Liver (tissue), 9 donors: ENCODE measurements around the gene ZMPSTE24. TPM values are rescaled to one million over a fixed set of nuclear protein-coding genes. Genes with fewer than 3 reads are reported as not detected.

Source experiments
- DNase-seq: peaks from one replicate; pipeline ENCODE4 v3.0.0-alpha.2; 2017; ENCODE audit warnings: low spot score
- H3K27ac ChIP-seq, 2 donors: one replicate each; pipeline ENCODE4 v1.7.0; 2013; ENCODE audit warnings: inconsistent platforms in 2 of 2, low read length in 2 of 2, control low read depth in 1 of 2, low read depth in 1 of 2, mild to moderate bottlenecking in 1 of 2
- H3K27me3 ChIP-seq, 4 donors: one replicate each; pipeline versions ENCODE4 v1.6.1 to v1.7.0; 2013; ENCODE audit warnings: low read length in 3 of 4, inconsistent platforms in 1 of 4, mild to moderate bottlenecking in 1 of 4, moderate library complexity in 1 of 4; ENCODE audit not compliant: control insufficient read depth in 4 of 4, insufficient read depth in 4 of 4
- H3K36me3 ChIP-seq, 4 donors: one replicate each; pipeline versions ENCODE4 v1.6.1 to v1.7.0; 2013; ENCODE audit warnings: low read length in 3 of 4, mild to moderate bottlenecking in 3 of 4, low read depth in 1 of 4, moderate library complexity in 1 of 4; ENCODE audit not compliant: control insufficient read depth in 4 of 4, insufficient read depth in 3 of 4
- H3K4me1 ChIP-seq, 4 donors: one replicate each; pipeline versions ENCODE4 v1.6.1 to v1.7.0; 2013; ENCODE audit warnings: low read length in 3 of 4, mild to moderate bottlenecking in 3 of 4, moderate library complexity in 1 of 4; ENCODE audit not compliant: control insufficient read depth in 4 of 4, insufficient read depth in 4 of 4
- H3K4me3 ChIP-seq, 3 donors: one replicate each; pipeline versions ENCODE4 v1.6.1 to v1.7.0; 2013; ENCODE audit warnings: low read length in 3 of 3, control low read depth in 1 of 3, low read depth in 1 of 3, mild to moderate bottlenecking in 1 of 3
- H3K9ac ChIP-seq, 2 donors: one replicate each; pipeline ENCODE4 v1.7.0; 2013; ENCODE audit warnings: low read length in 2 of 2, mild to moderate bottlenecking in 2 of 2, moderate library complexity in 2 of 2, control low read depth in 1 of 2, low read depth in 1 of 2
- H3K9me3 ChIP-seq, 4 donors: one replicate each; pipeline versions ENCODE4 v1.6.1 to v1.7.0; 2013; ENCODE audit warnings: low read length in 3 of 4; ENCODE audit not compliant: control insufficient read depth in 4 of 4
- ATF3 ChIP-seq: IDR thresholded peaks from 2 replicates; pipeline ENCODE4 v1.6.1; 2016; ENCODE audit warnings: antibody characterized with exemption
- CTCF ChIP-seq: fragments of 150-350 bp; IDR thresholded peaks from 2 replicates; pipeline ENCODE4 v1.5.1; 2017; ENCODE audit warnings: improper control_type of control experiment, low read depth, low read length; ENCODE audit not compliant: missing input control
- EGR1 ChIP-seq, 2 donors: IDR thresholded peaks; 2 replicates each; pipeline ENCODE4 v1.6.1; 2016 to 2018; ENCODE audit warnings: antibody characterized with exemption in 2 of 2, low read depth in 2 of 2
- FOXA1 ChIP-seq: IDR thresholded peaks from 2 replicates; pipeline ENCODE4 v1.6.1; 2016; ENCODE audit warnings: antibody characterized with exemption
- GABPA ChIP-seq, 2 donors: IDR thresholded peaks in 1 of 2; conservative IDR thresholded peaks in 1 of 2; 2 replicates each; pipeline ENCODE4 v1.6.1; 2016; ENCODE audit warnings: antibody characterized with exemption in 2 of 2, mild to moderate bottlenecking in 1 of 2, moderate library complexity in 1 of 2
- HNF4A ChIP-seq, 2 donors: conservative IDR thresholded peaks; 2 replicates each; pipeline ENCODE4 v1.6.1; 2016; ENCODE audit warnings: antibody characterized with exemption in 2 of 2, mild to moderate bottlenecking in 2 of 2
- HNF4G ChIP-seq: IDR thresholded peaks from 2 replicates; pipeline ENCODE4 v1.6.1; 2016; ENCODE audit warnings: antibody characterized with exemption
- JUND ChIP-seq, 2 donors: IDR thresholded peaks; 2 replicates each; pipeline ENCODE4 v1.6.1; 2016; ENCODE audit warnings: antibody characterized with exemption in 2 of 2
- MAX ChIP-seq: IDR thresholded peaks from 2 replicates; pipeline ENCODE4 v1.6.1; 2016; ENCODE audit warnings: antibody characterized with exemption
- NR2F2 ChIP-seq: IDR thresholded peaks from 2 replicates; pipeline ENCODE4 v1.6.1; 2016; ENCODE audit warnings: antibody characterized with exemption
- RAD21 ChIP-seq, 2 donors: IDR thresholded peaks; 2 replicates each; pipeline ENCODE4 v1.6.1; 2016; ENCODE audit warnings: antibody characterized with exemption in 2 of 2, mild to moderate bottlenecking in 2 of 2
- REST ChIP-seq: IDR thresholded peaks from 2 replicates; pipeline ENCODE4 v1.6.1; 2016; ENCODE audit warnings: antibody characterized with exemption, mild to moderate bottlenecking
- RXRA ChIP-seq, 2 donors: IDR thresholded peaks; 2 replicates each; pipeline ENCODE4 v1.6.1; 2017 to 2018; ENCODE audit warnings: antibody characterized with exemption in 2 of 2, mild to moderate bottlenecking in 1 of 2
- SP1 ChIP-seq: IDR thresholded peaks from 2 replicates; pipeline ENCODE4 v1.6.1; 2018; ENCODE audit warnings: antibody characterized with exemption, mild to moderate bottlenecking
- TAF1 ChIP-seq: conservative IDR thresholded peaks from 2 replicates; pipeline ENCODE4 v1.6.1; 2016; ENCODE audit warnings: antibody characterized with exemption, mild to moderate bottlenecking
- YY1 ChIP-seq: IDR thresholded peaks from 2 replicates; pipeline ENCODE4 v1.6.1; 2016; ENCODE audit warnings: antibody characterized with exemption, mild to moderate bottlenecking
- ZBTB33 ChIP-seq: IDR thresholded peaks from 2 replicates; pipeline ENCODE4 v1.6.1; 2016; ENCODE audit warnings: antibody characterized with exemption
- WGBS: extraction: QIAGEN DNeasy Blood & Tissue Kit; methylation state at CpG from one replicate; pipeline ENCODE4 v1.1.7; 2013; 5-methylcytosine and 5-hydroxymethylcytosine counted together
- polyA plus RNA-seq, 2 donors: library from polyadenylated mRNA; stranded (reverse) in 1 of 2; unstranded in 1 of 2; fragments of 200-250 nt in 1 of 2; fragments of >200 nt in 1 of 2; fragmentation: Nextera tagmentation in 1 of 2; extraction: Ambion mirVana in 1 of 2; gene quantifications; one replicate each; pipeline versions ENCODE4 v1.2.1 to v1.2.3, GENCODE V29; 2013 to 2015
- total RNA-seq, 2 donors: library from RNA; depleted of rRNA; stranded (reverse); fragments of >200 nt; gene quantifications; one replicate each; pipeline ENCODE4 v1.2.3, GENCODE V29; 2014
- donor health status: healthy.
- donor health status: healthy.
- donor health status: healthy.
- donor health status: healthy.
- donor health status: healthy.

ZMPSTE24 gene
- total and polyA plus RNA-seq, 4 donors, result 17.3 to 40.1 (median 22.6) TPM

GRCh38 chr1:40276122-40276521, 18.1 kb downstream of the ZMPSTE24 start:
- DNase-seq, result no peak
- TF ChIP-seq GABPA (IDR thresholded peaks at IDR 0.05 in 1 of 2, conservative IDR thresholded peaks at IDR 0.05 in 1 of 2), result no peak
- no peak for TF ChIP-seq YY1
- no peak for TF ChIP-seq SP1
- TF ChIP-seq TAF1, result no peak
- TF ChIP-seq REST, result no peak
- TF ChIP-seq MAX, result no peak
- TF ChIP-seq ATF3, result no peak
- TF ChIP-seq FOXA1, result no peak
- TF ChIP-seq RXRA (IDR thresholded peaks at IDR 0.05), result no peak
- TF ChIP-seq EGR1 (IDR thresholded peaks at IDR 0.05; ENCODE audit: low read depth in 2 of 2), result no peak
- TF ChIP-seq HNF4G, result no peak
- no peak for TF ChIP-seq RAD21 (IDR thresholded peaks at IDR 0.05)
- no peak for TF ChIP-seq ZBTB33
- no peak for TF ChIP-seq JUND (IDR thresholded peaks at IDR 0.05)
- TF ChIP-seq HNF4A (conservative IDR thresholded peaks at IDR 0.05), result no peak
- no peak for TF ChIP-seq CTCF
- no peak for TF ChIP-seq NR2F2
- Histone ChIP-seq H3K4me1 (peaks cover 2 to 11% (median 7%) of the 10 kb centered on the region in 4 donors), H3K9ac (no peak overlapping the region), H3K36me3 (peaks cover under 1 to 11% (median 5%) of the 10 kb centered on the region in 4 donors), H3K27me3 (no peaks in the 10 kb centered on the region), H3K27ac (no peak overlapping the region), H3K9me3 (no peaks in the 10 kb centered on the region), H3K4me3 (no peak overlapping the region)
- 98% methylated on average over 3 of the region's 3 CpGs for WGBS
